ENCODE data around the gene TXNDC8.

GRCh38 chr9:110255034-110255462 is 82.6 kb downstream of the TXNDC8 start:
- TF ChIP-seq POLR2AphosphoS5 (IDR thresholded peaks at IDR 0.05) (no peak), CTCF (IDR thresholded peaks at IDR 0.05) (no peak), EP300 (IDR thresholded peaks at IDR 0.05) (no peak), POLR2A (IDR thresholded peaks at IDR 0.05) (no peak)

Measured in gastroesophageal sphincter (tissue), 3 donors.